Measurements from ENCODE around the gene HCK.

DNA sequence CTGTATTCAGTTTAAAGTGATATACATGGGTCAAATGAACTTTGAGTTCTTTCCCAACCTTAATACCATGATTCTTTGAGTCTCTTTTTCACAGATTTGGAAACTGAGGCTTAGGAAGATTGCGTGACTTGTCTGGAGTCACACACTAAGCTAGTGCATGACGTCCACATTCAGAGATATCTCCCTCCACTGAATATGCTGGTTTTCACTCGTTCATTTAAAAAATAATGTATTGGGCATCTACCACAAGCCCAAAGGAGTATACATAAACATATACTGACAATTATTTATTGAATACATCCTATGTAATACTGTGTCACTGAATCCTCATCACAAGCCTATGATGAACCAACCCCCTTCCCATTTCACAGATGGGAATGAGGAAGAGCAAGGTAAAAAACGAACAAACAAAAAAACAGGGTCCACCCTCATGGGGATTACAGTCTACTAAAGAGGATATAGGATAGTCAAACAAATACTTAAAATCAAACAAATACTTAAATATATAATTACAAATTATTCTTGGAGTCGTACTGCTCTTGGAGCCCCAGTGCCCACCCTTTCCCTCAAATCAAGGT lies 56.9 kb downstream of the HCK start:
- no peak for TF ChIP-seq YY1 (IDR thresholded peaks at IDR 0.05; ENCODE audit: low read depth)
- TF ChIP-seq, protein P1, sequence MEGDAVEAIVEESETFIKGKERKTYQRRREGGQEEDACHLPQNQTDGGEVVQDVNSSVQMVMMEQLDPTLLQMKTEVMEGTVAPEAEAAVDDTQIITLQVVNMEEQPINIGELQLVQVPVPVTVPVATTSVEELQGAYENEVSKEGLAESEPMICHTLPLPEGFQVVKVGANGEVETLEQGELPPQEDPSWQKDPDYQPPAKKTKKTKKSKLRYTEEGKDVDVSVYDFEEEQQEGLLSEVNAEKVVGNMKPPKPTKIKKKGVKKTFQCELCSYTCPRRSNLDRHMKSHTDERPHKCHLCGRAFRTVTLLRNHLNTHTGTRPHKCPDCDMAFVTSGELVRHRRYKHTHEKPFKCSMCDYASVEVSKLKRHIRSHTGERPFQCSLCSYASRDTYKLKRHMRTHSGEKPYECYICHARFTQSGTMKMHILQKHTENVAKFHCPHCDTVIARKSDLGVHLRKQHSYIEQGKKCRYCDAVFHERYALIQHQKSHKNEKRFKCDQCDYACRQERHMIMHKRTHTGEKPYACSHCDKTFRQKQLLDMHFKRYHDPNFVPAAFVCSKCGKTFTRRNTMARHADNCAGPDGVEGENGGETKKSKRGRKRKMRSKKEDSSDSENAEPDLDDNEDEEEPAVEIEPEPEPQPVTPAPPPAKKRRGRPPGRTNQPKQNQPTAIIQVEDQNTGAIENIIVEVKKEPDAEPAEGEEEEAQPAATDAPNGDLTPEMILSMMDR (IDR thresholded peaks at IDR 0.05), result no peak
- no peak for TF ChIP-seq RAD21 (IDR thresholded peaks at IDR 0.05; ENCODE audit: low read length)
- TF ChIP-seq RFX5 (IDR thresholded peaks at IDR 0.05; ENCODE audit: low read length), result no peak
- no peak for TF ChIP-seq SMC3 (IDR thresholded peaks at IDR 0.05; ENCODE audit: low read depth, low read length)
- TF ChIP-seq USF2 (IDR thresholded peaks at IDR 0.05; ENCODE audit: borderline replicate concordance, low read depth, low read length), result no peak
- TF ChIP-seq FOXJ3 (CRISPR knock-in tag; IDR thresholded peaks at IDR 0.05), result no peak
- no peak for TF ChIP-seq NRF1 (IDR thresholded peaks at IDR 0.05; ENCODE audit: low read depth, low read length)
- TF ChIP-seq, protein P2, sequence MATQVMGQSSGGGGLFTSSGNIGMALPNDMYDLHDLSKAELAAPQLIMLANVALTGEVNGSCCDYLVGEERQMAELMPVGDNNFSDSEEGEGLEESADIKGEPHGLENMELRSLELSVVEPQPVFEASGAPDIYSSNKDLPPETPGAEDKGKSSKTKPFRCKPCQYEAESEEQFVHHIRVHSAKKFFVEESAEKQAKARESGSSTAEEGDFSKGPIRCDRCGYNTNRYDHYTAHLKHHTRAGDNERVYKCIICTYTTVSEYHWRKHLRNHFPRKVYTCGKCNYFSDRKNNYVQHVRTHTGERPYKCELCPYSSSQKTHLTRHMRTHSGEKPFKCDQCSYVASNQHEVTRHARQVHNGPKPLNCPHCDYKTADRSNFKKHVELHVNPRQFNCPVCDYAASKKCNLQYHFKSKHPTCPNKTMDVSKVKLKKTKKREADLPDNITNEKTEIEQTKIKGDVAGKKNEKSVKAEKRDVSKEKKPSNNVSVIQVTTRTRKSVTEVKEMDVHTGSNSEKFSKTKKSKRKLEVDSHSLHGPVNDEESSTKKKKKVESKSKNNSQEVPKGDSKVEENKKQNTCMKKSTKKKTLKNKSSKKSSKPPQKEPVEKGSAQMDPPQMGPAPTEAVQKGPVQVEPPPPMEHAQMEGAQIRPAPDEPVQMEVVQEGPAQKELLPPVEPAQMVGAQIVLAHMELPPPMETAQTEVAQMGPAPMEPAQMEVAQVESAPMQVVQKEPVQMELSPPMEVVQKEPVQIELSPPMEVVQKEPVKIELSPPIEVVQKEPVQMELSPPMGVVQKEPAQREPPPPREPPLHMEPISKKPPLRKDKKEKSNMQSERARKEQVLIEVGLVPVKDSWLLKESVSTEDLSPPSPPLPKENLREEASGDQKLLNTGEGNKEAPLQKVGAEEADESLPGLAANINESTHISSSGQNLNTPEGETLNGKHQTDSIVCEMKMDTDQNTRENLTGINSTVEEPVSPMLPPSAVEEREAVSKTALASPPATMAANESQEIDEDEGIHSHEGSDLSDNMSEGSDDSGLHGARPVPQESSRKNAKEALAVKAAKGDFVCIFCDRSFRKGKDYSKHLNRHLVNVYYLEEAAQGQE (IDR thresholded peaks at IDR 0.05; ENCODE audit: low read depth, low read length), result no peak
- no peak for TF ChIP-seq TCF12 (IDR thresholded peaks at IDR 0.05)
- no peak for TF ChIP-seq NFIC (IDR thresholded peaks at IDR 0.05; ENCODE audit: borderline replicate concordance)
- TF ChIP-seq MXI1 (IDR thresholded peaks at IDR 0.05; ENCODE audit: low read depth, low read length), result no peak

Data from SK-N-SH (cell line).